Measurements from ENCODE around the gene PYHIN1. TPM values are rescaled to one million over a fixed set of nuclear protein-coding genes. Genes with fewer than 3 reads are reported as not detected.
A peak's percentile ranks its signal among the peaks of the same experiment; 100 is the strongest.
"Not testable (repeated sequence)": the region's sequence is repeated elsewhere in the genome, so short reads cannot be mapped to it uniquely, and the experiment has no call there.

Gene PYHIN1
- total and polyA plus RNA-seq, 3 experiments from 2014 or later: 23.9 to 110 (median 24.2) TPM

DNA sequence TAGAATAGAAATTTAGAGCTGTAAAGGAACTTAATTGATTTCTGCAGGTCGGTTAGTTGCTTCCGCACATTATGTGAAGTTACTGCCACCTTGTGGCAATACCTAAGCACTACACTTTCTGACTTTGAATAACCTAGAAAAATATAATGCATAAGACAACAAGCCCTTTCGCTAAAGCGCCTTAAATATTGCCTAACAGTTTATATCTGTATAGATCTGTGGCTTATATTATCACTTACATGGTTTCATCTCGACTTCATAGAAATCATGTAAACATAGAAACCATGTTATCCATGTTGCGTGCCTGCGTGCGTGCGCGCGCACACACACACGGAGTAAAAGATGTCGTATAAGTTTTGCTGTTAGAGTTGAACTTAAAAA, 67.4 kb downstream of the PYHIN1 start:
- Mint-ChIP-seq H3K9me3 (peaks cover 0 to under 1% (median 0%) of the 10 kb centered on the region in 5 donors), H3K4me3 (peak overlapping the region; percentile 15 to 77 (median 64)), H3K27ac (peak overlapping the region in 6 of 8 donors; percentile 63 to 97 (median 78)), H3K36me3 (peaks cover 3 to 15% (median 10%) of the 10 kb centered on the region in 3 donors), H3K4me1 (peaks cover 41 to 46% (median 42%) of the 10 kb centered on the region in 3 donors), H3K27me3 (no peaks in the 10 kb centered on the region)
- Histone ChIP-seq H3K9me3 (ENCODE audit: low read length) (no peaks in the 10 kb centered on the region), H3K36me3 (ENCODE audit: insufficient read depth, low read length) (no peaks in the 10 kb centered on the region), H3K27ac (ENCODE audit: low read depth, low read length) (no peak overlapping the region), H3K4me3 (ENCODE audit: low read length) (no peak overlapping the region), H3K4me1 (ENCODE audit: insufficient read depth, low read length) (peaks cover 26% of the 10 kb centered on the region), H3K27me3 (ENCODE audit: insufficient read depth, low read length, poor library complexity, severe bottlenecking) (no peaks in the 10 kb centered on the region)
- ChIA-PET POLR2A (interaction anchor here (1.3 to 1.8 kb wide), 2 partner anchors 10 to 12 kb away, joined by 4 to 7 read pairs; partner anchors contain the start of gene IFI16), CTCF (interaction anchor here (0.7 to 2.2 kb wide), 13 partner anchors 10 to 795 kb away, joined by 3 to 11 read pairs (median 4); partner anchors contain the start of gene IFI16)
- peak in 4 of 5 donors; percentile 28 to 60 (median 58) for DNase-seq

GRCh38 chr1:158999316-159000069, 68.1 kb downstream of the PYHIN1 start:
- no peak for DNase-seq
- Histone ChIP-seq H3K4me3 (ENCODE audit: low read length) (no peak overlapping the region), H3K4me1 (ENCODE audit: insufficient read depth, low read length) (peaks cover 26% of the 10 kb centered on the region), H3K9me3 (ENCODE audit: low read length) (no peaks in the 10 kb centered on the region), H3K36me3 (ENCODE audit: insufficient read depth, low read length) (no peaks in the 10 kb centered on the region), H3K27me3 (ENCODE audit: insufficient read depth, low read length, poor library complexity, severe bottlenecking) (no peaks in the 10 kb centered on the region), H3K27ac (ENCODE audit: low read depth, low read length) (no peak overlapping the region)
- Mint-ChIP-seq H3K4me1 (peaks cover 40 to 44% (median 41%) of the 10 kb centered on the region in 3 donors), H3K27ac (peak overlapping the region in 3 of 8 donors; percentile 3 to 84 (median 45)), H3K27me3 (no peaks in the 10 kb centered on the region), H3K9me3 (no peaks in the 10 kb centered on the region), H3K36me3 (peaks cover 3 to 14% (median 6%) of the 10 kb centered on the region in 3 donors), H3K4me3 (no peak overlapping the region)
- ChIA-PET CTCF (interaction anchor here (0.8 to 1.2 kb wide), 2 partner anchors 9 to 13 kb away, joined by 5 read pairs; no protein-coding TSS in a partner anchor), POLR2A (no interaction called here)

DNA sequence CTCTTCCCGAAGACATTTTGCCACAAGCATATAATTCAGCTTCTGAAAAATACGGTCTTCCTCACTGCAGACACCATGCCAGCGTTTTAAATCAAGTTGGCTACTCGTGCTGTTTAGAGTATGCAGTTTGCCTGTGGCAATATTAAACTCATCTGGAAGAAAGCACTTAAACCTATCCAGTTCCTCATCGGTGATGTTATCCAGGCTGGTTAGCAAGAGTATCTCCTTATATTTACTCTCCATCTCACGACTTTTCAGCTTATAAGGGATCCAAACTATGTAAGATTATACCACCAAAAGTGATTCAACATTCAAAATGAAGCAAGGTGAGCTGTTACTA, 68.7 kb downstream of the PYHIN1 start:
- ChIA-PET CTCF (interaction anchor here (0.8 to 1.4 kb wide), 2 partner anchors 9 to 796 kb away, joined by 5 read pairs; no protein-coding TSS in a partner anchor), POLR2A (no interaction called here)
- no peaks in the 10 kb centered on the region for H3K36me3 ChIP-seq (ENCODE audit: insufficient read depth, low read length)
- H3K4me1 ChIP-seq (ENCODE audit: insufficient read depth, low read length): peaks cover 26% of the 10 kb centered on the region
- H3K27me3 ChIP-seq (ENCODE audit: insufficient read depth, low read length, poor library complexity, severe bottlenecking): no peaks in the 10 kb centered on the region
- peaks cover 35 to 39% (median 37%) of the 10 kb centered on the region in 3 donors for H3K4me1 Mint-ChIP-seq
- no peaks in the 10 kb centered on the region for H3K27me3 Mint-ChIP-seq
- H3K27ac ChIP-seq (ENCODE audit: low read depth, low read length): no peak overlapping the region
- H3K36me3 Mint-ChIP-seq: peaks cover under 1 to 13% (median 3%) of the 10 kb centered on the region in 3 donors
- no peak for DNase-seq
- no peak overlapping the region for H3K27ac Mint-ChIP-seq
- no peaks in the 10 kb centered on the region for H3K9me3 ChIP-seq (ENCODE audit: low read length)
- H3K9me3 Mint-ChIP-seq: no peaks in the 10 kb centered on the region
- no peak overlapping the region for H3K4me3 ChIP-seq (ENCODE audit: low read length)
- H3K4me3 Mint-ChIP-seq: no peak overlapping the region

- Mint-ChIP-seq H3K27ac (no peak overlapping the region), H3K4me3 (no peak overlapping the region), H3K36me3 (peaks cover 0 to 13% (median 3%) of the 10 kb centered on the region in 3 donors), H3K4me1 (peaks cover 31 to 36% (median 33%) of the 10 kb centered on the region in 3 donors), H3K27me3 (no peaks in the 10 kb centered on the region), H3K9me3 (no peaks in the 10 kb centered on the region)
- no peak for DNase-seq
- Histone ChIP-seq H3K27me3 (ENCODE audit: insufficient read depth, low read length, poor library complexity, severe bottlenecking) (no peaks in the 10 kb centered on the region), H3K36me3 (ENCODE audit: insufficient read depth, low read length) (no peaks in the 10 kb centered on the region), H3K27ac (ENCODE audit: low read depth, low read length) (no peak overlapping the region), H3K4me3 (ENCODE audit: low read length) (no peak overlapping the region), H3K9me3 (ENCODE audit: low read length) (no peaks in the 10 kb centered on the region), H3K4me1 (ENCODE audit: insufficient read depth, low read length) (peaks cover 25% of the 10 kb centered on the region)
- ChIA-PET CTCF (interaction anchor here (1.4 kb wide), 1 partner anchor 796 kb away, joined by 5 read pairs; no protein-coding TSS in a partner anchor), POLR2A (no interaction called here)
Measured at GRCh38 chr1:159000625-159001024, 69.3 kb downstream of the PYHIN1 start.

DNA sequence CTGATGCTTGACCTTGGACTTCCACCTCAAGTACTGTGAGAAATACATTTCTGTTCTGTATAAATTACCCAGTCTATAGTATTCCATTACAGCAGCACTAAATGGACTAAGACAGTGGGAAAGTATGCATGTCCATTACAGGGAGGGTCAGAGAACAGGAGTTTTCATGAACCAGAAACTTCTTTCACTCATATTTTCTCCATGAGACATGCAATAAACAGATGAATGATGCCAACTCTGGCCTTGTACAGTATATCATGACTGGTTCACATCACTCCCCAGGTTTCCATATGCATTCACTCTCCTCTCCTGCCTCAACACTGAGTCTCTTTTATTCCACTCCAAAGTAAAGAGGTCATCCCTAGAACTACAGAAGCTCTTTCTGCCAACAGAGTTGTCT, 73.8 kb downstream of the PYHIN1 start:
- POLR2A ChIA-PET: interaction anchor here (0.6 kb wide), 1 partner anchor 53 kb away, joined by 3 read pairs; no protein-coding TSS in a partner anchor

DNA sequence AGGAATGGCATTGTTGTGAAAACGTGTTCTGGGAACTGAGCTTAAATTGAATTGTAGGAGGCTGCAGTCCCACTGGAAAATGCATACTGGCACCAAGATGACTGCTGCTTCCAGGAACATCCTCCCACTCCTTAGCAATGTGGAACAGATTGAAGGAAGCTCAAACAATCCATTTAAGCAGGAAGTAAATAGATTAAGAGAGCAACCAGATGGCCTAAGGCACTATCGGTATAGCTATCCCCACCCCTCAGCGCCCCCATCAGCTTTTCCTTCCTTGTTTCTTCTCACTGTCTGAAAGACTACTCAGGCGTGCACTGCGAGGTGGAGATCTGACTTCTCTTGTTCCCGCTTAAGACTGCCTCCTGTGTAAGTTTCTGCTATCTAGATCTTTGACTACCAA, 74.3 kb downstream of the PYHIN1 start:
- Histone ChIP-seq H3K4me3 (ENCODE audit: low read length) (no peak overlapping the region), H3K27me3 (ENCODE audit: insufficient read depth, low read length, poor library complexity, severe bottlenecking) (no peaks in the 10 kb centered on the region), H3K27ac (ENCODE audit: low read depth, low read length) (no peak overlapping the region), H3K4me1 (ENCODE audit: insufficient read depth, low read length) (peaks cover 13% of the 10 kb centered on the region), H3K9me3 (ENCODE audit: low read length) (no peaks in the 10 kb centered on the region), H3K36me3 (ENCODE audit: insufficient read depth, low read length) (no peaks in the 10 kb centered on the region)
- Mint-ChIP-seq H3K27ac (peak overlapping the region in 2 of 8 donors; percentile 53 to 64), H3K4me1 (peaks cover 31 to 44% (median 41%) of the 10 kb centered on the region in 3 donors), H3K4me3 (peak overlapping the region in 1 of 7 donors; percentile 3), H3K36me3 (peaks cover 3 to 11% (median 4%) of the 10 kb centered on the region in 3 donors), H3K27me3 (no peaks in the 10 kb centered on the region), H3K9me3 (no peaks in the 10 kb centered on the region)
- ChIA-PET CTCF (no interaction called here), POLR2A (no interaction called here)
- no peak for DNase-seq

More for the DNA sequence above, 73.8 kb downstream of the PYHIN1 start:
- H3K9me3 ChIP-seq (ENCODE audit: low read length): no peaks in the 10 kb centered on the region
- Mint-ChIP-seq H3K4me3 (no peak overlapping the region), H3K36me3 (peaks cover 0 to 6% (median 1%) of the 10 kb centered on the region in 3 donors), H3K9me3 (no peaks in the 10 kb centered on the region), H3K27ac (peak overlapping the region in 3 of 8 donors; percentile 38 to 64 (median 53)), H3K4me1 (peaks cover 31 to 44% (median 41%) of the 10 kb centered on the region in 3 donors), H3K27me3 (no peaks in the 10 kb centered on the region)
- no peak overlapping the region for H3K4me3 ChIP-seq (ENCODE audit: low read length)
- no peaks in the 10 kb centered on the region for H3K27me3 ChIP-seq (ENCODE audit: insufficient read depth, low read length, poor library complexity, severe bottlenecking)
- no peak for DNase-seq
- H3K4me1 ChIP-seq (ENCODE audit: insufficient read depth, low read length): peaks cover 13% of the 10 kb centered on the region
- no peak overlapping the region for H3K27ac ChIP-seq (ENCODE audit: low read depth, low read length)
- CTCF ChIA-PET: no interaction called here
- no peaks in the 10 kb centered on the region for H3K36me3 ChIP-seq (ENCODE audit: insufficient read depth, low read length)

DNA sequence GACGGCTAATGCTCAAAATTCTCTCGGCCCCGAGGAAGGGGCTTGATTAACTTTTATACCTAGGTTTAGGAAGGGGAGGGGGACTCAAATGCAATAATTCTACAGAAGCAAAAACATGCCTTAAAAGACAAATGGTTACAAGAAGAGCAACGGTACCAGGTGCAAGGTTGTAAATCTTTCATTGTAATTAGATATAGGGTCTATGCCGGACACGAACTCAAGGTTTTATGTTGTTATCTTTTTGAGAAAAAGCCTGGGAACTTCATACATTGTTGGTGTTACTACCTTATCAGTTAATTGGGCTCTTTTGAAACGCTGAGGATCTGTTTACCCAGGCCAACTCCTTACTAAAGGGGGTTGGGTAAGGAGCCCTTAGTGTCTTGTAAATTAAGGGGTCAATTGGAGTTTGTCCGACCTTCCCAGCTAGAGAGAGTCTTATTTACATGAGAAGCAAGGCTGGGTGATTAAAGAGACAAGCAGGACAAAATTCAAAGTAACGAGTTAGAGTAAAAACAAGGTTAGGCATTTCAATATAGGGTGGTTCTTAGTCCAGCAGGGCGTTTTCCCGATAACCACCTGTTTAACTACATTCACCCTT, 75.0 kb downstream of the PYHIN1 start:
- H3K9me3 Mint-ChIP-seq, POLR2A ChIA-PET: not testable (repeated sequence)
- H3K27ac Mint-ChIP-seq: peak overlapping the region in 4 of 8 donors; percentile 6 to 56 (median 41)

GRCh38 chr1:159007726-159008125, 76.4 kb downstream of the PYHIN1 start:
- no peak overlapping the region for H3K27ac ChIP-seq (ENCODE audit: low read depth, low read length)
- no peak for DNase-seq
- H3K36me3 Mint-ChIP-seq: peaks cover 4 to 21% (median 5%) of the 10 kb centered on the region in 3 donors
- no peaks in the 10 kb centered on the region for H3K9me3 ChIP-seq (ENCODE audit: low read length)
- ChIA-PET POLR2A (no interaction called here), CTCF (interaction anchor here (1.2 kb wide), 1 partner anchor 18 kb away, joined by 3 read pairs; no protein-coding TSS in a partner anchor)
- H3K9me3 Mint-ChIP-seq: no peaks in the 10 kb centered on the region
- no peaks in the 10 kb centered on the region for H3K27me3 Mint-ChIP-seq
- peaks cover 13% of the 10 kb centered on the region for H3K4me1 ChIP-seq (ENCODE audit: insufficient read depth, low read length)
- no peak overlapping the region for H3K4me3 ChIP-seq (ENCODE audit: low read length)
- H3K27ac Mint-ChIP-seq: peak overlapping the region in 7 of 8 donors; percentile 14 to 95 (median 69)
- peak overlapping the region in 2 of 7 donors; percentile 3 to 24 for H3K4me3 Mint-ChIP-seq
- H3K36me3 ChIP-seq (ENCODE audit: insufficient read depth, low read length): no peaks in the 10 kb centered on the region
- H3K27me3 ChIP-seq (ENCODE audit: insufficient read depth, low read length, poor library complexity, severe bottlenecking): no peaks in the 10 kb centered on the region
- H3K4me1 Mint-ChIP-seq: peaks cover 36 to 51% (median 48%) of the 10 kb centered on the region in 3 donors

More for the DNA sequence above, 75.0 kb downstream of the PYHIN1 start:
- DNase-seq; H3K9me3 ChIP-seq (ENCODE audit: low read length); H3K4me3 ChIP-seq (ENCODE audit: low read length); H3K27ac ChIP-seq (ENCODE audit: low read depth, low read length); H3K4me3 Mint-ChIP-seq; H3K36me3 ChIP-seq (ENCODE audit: insufficient read depth, low read length); CTCF ChIA-PET; H3K27me3 ChIP-seq (ENCODE audit: insufficient read depth, low read length, poor library complexity, severe bottlenecking); H3K27me3 Mint-ChIP-seq: not testable (repeated sequence)
- peaks cover 13% of the 10 kb centered on the region for H3K4me1 ChIP-seq (ENCODE audit: insufficient read depth, low read length)
- peaks cover 31 to 44% (median 41%) of the 10 kb centered on the region in 3 donors for H3K4me1 Mint-ChIP-seq
- peaks cover 3 to 13% (median 4%) of the 10 kb centered on the region in 3 donors for H3K36me3 Mint-ChIP-seq
